Smooth muscle cell (in vitro differentiated cells): ENCODE measurements around the gene TRIM3. TPM values are rescaled to one million over a fixed set of nuclear protein-coding genes. Genes with fewer than 3 reads are reported as not detected.

Experiments used
- DNase-seq: peaks from one replicate; lab custom pipeline; 2025; ENCODE audit not compliant: unreplicated experiment; lab: John Stamatoyannopoulos, UW
- H2AFZ ChIP-seq: fragments of 200-600 bp; sonication (generic); 2 replicates; pipeline ENCODE4 v1.6.0; 2016; ENCODE audit warnings: antibody characterized with exemption, low read depth, mild to moderate bottlenecking
- H3F3A ChIP-seq: fragments of 200-600 bp; sonication (generic); 2 replicates; pipeline ENCODE4 v1.6.0; 2017; ENCODE audit warnings: antibody characterized with exemption, low read depth
- H3K27ac ChIP-seq: fragments of 200-600 bp; sonication (generic); 2 replicates; pipeline ENCODE4 v1.5.1; 2016; ENCODE audit warnings: low read depth, mild to moderate bottlenecking
- H3K27me3 ChIP-seq: fragments of 200-600 bp; sonication (generic); 2 replicates; pipeline ENCODE4 v1.6.1; 2016; ENCODE audit warnings: low read depth, mild to moderate bottlenecking
- H3K36me3 ChIP-seq: fragments of 200-600 bp; sonication (generic); 2 replicates; pipeline ENCODE4 v1.5.1; 2016; ENCODE audit warnings: low read depth
- H3K4me1 ChIP-seq: fragments of 200-600 bp; sonication (generic); 2 replicates; pipeline ENCODE4 v1.5.1; 2016; ENCODE audit warnings: low read depth
- H3K4me2 ChIP-seq: fragments of 200-600 bp; sonication (generic); 2 replicates; pipeline ENCODE4 v1.6.0; 2016; ENCODE audit warnings: mild to moderate bottlenecking
- H3K4me3 ChIP-seq: fragments of 200-600 bp; sonication (generic); 2 replicates; pipeline ENCODE4 v1.5.1; 2016; ENCODE audit warnings: mild to moderate bottlenecking
- H3K79me2 ChIP-seq: fragments of 200-600 bp; sonication (generic); 2 replicates; pipeline ENCODE4 v1.6.0; 2016; ENCODE audit warnings: low read depth, mild to moderate bottlenecking
- H3K9ac ChIP-seq: fragments of 200-600 bp; sonication (generic); 2 replicates; pipeline ENCODE4 v1.6.0; 2016; ENCODE audit warnings: low read depth
- H3K9me3 ChIP-seq: fragments of 200-600 bp; sonication (generic); replicated peaks from 2 replicates; pipeline ENCODE4 v1.5.1; 2016; ENCODE audit warnings: low read depth
- H4K20me1 ChIP-seq: fragments of 200-600 bp; sonication (generic); 2 replicates; pipeline ENCODE4 v1.6.0; 2016; ENCODE audit warnings: low read depth
- WGBS: methylation state at CpG from one replicate; pipeline ENCODE4 v1.1.7; 2016; ENCODE audit warnings: low lambda C conversion rate; 5-methylcytosine and 5-hydroxymethylcytosine counted together
- polyA plus RNA-seq: library from polyadenylated mRNA; unstranded; fragments of >200 nt; fragmentation: Nextera tagmentation; extraction: Ambion mirVana; gene quantifications from 2 replicates; pipeline ENCODE4 v1.2.1, GENCODE V29; 2016
- total RNA-seq: library from RNA; depleted of rRNA; stranded (reverse); fragments of >200 nt; gene quantifications from 2 replicates; pipeline ENCODE4 v1.2.3, GENCODE V29; 2014
- TF ChIP-seq, protein P1 (sequence below): fragments of 200-600 bp; sonication (generic); IDR thresholded peaks from 2 replicates; pipeline ENCODE4 v1.5.1; 2017; ENCODE audit warnings: borderline replicate concordance, mild to moderate bottlenecking, antibody characterized with exemption; ENCODE audit not compliant: insufficient read depth, poor library complexity, severe bottlenecking

TRIM3 gene
- total and polyA plus RNA-seq, 2 experiments from 2014 or later, result 14.0 to 25.5 TPM

GRCh38 chr11:6453152-6453551, 20.6 kb downstream of the TRIM3 start:
- Histone ChIP-seq H3K4me1 (no peaks in the 10 kb centered on the region), H3K27me3 (no peaks in the 10 kb centered on the region), H2AFZ (no peak overlapping the region), H3K9ac (no peak overlapping the region), H3K27ac (no peak overlapping the region), H3K79me2 (no peaks in the 10 kb centered on the region), H3K4me2 (no peak overlapping the region), H3K9me3 (no peaks in the 10 kb centered on the region), H3F3A (no peaks in the 10 kb centered on the region), H3K36me3 (no peaks in the 10 kb centered on the region), H3K4me3 (no peak overlapping the region), H4K20me1 (peaks cover 7% of the 10 kb centered on the region)
- WGBS, result 96% methylated on average over 2 of the region's 2 CpGs
- no peak for DNase-seq
- TF ChIP-seq, protein P1, sequence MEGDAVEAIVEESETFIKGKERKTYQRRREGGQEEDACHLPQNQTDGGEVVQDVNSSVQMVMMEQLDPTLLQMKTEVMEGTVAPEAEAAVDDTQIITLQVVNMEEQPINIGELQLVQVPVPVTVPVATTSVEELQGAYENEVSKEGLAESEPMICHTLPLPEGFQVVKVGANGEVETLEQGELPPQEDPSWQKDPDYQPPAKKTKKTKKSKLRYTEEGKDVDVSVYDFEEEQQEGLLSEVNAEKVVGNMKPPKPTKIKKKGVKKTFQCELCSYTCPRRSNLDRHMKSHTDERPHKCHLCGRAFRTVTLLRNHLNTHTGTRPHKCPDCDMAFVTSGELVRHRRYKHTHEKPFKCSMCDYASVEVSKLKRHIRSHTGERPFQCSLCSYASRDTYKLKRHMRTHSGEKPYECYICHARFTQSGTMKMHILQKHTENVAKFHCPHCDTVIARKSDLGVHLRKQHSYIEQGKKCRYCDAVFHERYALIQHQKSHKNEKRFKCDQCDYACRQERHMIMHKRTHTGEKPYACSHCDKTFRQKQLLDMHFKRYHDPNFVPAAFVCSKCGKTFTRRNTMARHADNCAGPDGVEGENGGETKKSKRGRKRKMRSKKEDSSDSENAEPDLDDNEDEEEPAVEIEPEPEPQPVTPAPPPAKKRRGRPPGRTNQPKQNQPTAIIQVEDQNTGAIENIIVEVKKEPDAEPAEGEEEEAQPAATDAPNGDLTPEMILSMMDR, result no peak

DNA sequence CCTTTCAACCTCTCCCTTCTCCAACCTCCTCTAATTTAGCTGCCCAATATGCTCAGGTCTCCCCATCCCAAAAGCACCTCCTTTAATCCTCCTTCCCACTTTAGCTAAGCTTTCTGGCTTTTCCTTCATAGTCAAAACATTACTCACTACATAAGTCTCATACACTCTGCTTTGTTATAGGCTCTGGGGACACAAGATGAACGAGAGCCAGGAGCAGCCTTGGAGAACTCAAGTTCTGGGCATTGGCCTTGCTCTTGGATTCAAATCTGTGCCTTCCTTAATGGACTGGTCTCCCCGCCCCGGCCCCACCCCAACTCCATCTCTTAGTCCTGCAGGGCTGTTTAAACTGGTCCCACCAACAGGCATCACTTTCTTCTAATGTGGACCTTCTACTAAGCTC, 21.5 kb downstream of the TRIM3 start:
- Histone ChIP-seq H3K9me3 (no peaks in the 10 kb centered on the region), H3K79me2 (no peaks in the 10 kb centered on the region), H3K27ac (no peak overlapping the region), H3K4me3 (no peak overlapping the region), H3K27me3 (no peaks in the 10 kb centered on the region), H2AFZ (no peak overlapping the region), H3K4me1 (no peaks in the 10 kb centered on the region), H3K36me3 (no peaks in the 10 kb centered on the region), H4K20me1 (peaks cover 7% of the 10 kb centered on the region), H3K4me2 (no peak overlapping the region), H3F3A (no peaks in the 10 kb centered on the region), H3K9ac (no peak overlapping the region)
- no peak for DNase-seq
- TF ChIP-seq, protein P1, result no peak
- 91% methylated on average over 3 of the region's 3 CpGs for WGBS

DNA sequence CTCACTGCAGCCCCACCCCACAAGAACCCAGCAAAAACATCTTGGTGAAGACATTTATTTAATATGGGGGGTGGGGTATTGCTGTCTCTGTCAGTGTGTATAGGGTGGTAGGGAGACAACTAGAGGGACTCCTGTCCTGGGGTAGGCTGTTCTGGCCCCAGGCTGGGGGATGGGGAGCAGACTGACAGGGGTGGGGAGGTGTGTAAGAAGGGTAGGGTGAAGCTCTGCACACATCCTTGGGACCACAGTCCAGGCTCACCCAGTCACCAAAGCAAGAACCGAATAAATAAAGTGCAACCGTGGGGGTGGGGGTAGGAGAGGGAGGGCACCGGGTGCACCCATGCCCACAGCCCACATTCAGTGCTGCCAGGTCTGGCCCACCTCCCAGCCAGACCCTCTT, 25.2 kb downstream of the TRIM3 start:
- H3K4me1 ChIP-seq, result no peaks in the 10 kb centered on the region
- H3K4me3 ChIP-seq, result no peak overlapping the region
- no peak for DNase-seq
- no peak overlapping the region for H3K4me2 ChIP-seq
- no peak overlapping the region for H3K9ac ChIP-seq
- H3K27ac ChIP-seq, result no peak overlapping the region
- no peaks in the 10 kb centered on the region for H3F3A ChIP-seq
- H3K36me3 ChIP-seq, result no peaks in the 10 kb centered on the region
- H3K79me2 ChIP-seq, result no peaks in the 10 kb centered on the region
- 83% methylated on average over 2 of the region's 3 CpGs for WGBS
- H3K9me3 ChIP-seq, result no peaks in the 10 kb centered on the region
- TF ChIP-seq, protein P1, result no peak
- H3K27me3 ChIP-seq, result no peaks in the 10 kb centered on the region
- H2AFZ ChIP-seq, result no peak overlapping the region
- peaks cover 7% of the 10 kb centered on the region for H4K20me1 ChIP-seq

GRCh38 chr11:6443269-6444003, 30.3 kb downstream of the TRIM3 start:
- Histone ChIP-seq H3F3A (no peaks in the 10 kb centered on the region), H3K27me3 (no peaks in the 10 kb centered on the region), H3K36me3 (no peaks in the 10 kb centered on the region), H3K27ac (no peak overlapping the region), H3K4me3 (no peak overlapping the region), H3K9me3 (no peaks in the 10 kb centered on the region), H3K9ac (no peak overlapping the region), H3K79me2 (no peaks in the 10 kb centered on the region), H2AFZ (no peak overlapping the region), H4K20me1 (no peaks in the 10 kb centered on the region), H3K4me2 (no peak overlapping the region), H3K4me1 (no peaks in the 10 kb centered on the region)
- DNase-seq, result no peak
- WGBS, result 32% methylated on average over 5 of the region's 5 CpGs
- TF ChIP-seq, protein P1, result peak; percentile 66
